Thoracic aorta (tissue), 2 donors: Measurements from ENCODE around the gene SLC22A23. TPM values are rescaled to one million over a fixed set of nuclear protein-coding genes. Genes with fewer than 3 reads are reported as not detected.

Experiments used
- ATAC-seq: fragments of 150-250 bp; one replicate; pipeline ENCODE4 v1.8.0; 2017; ENCODE audit warnings: low read depth; ENCODE audit not compliant: insufficient number of reproducible peaks, low FRiP score
- DNase-seq: peaks from one replicate; pipeline ENCODE4 v3.0.0-alpha.2; 2020; ENCODE audit warnings: low spot score
- H3K27ac ChIP-seq, 2 donors: fragments of 200-600 bp; sonication (generic); 1 replicate in 1 of 2; 2 replicates in 1 of 2; pipeline ENCODE4 v1.5.1; 2016; ENCODE audit warnings: mild to moderate bottlenecking in 2 of 2, moderate library complexity in 2 of 2
- H3K27me3 ChIP-seq: fragments of 200-600 bp; sonication (generic); replicated peaks from 2 replicates; pipeline ENCODE4 v1.6.0; 2016; ENCODE audit warnings: mild to moderate bottlenecking; ENCODE audit not compliant: insufficient read depth
- H3K36me3 ChIP-seq: fragments of 200-600 bp; sonication (generic); one replicate; pipeline ENCODE4 v1.5.1; 2016
- H3K4me1 ChIP-seq, 2 donors: fragments of 200-600 bp; sonication (generic); 1 replicate in 1 of 2; 2 replicates in 1 of 2; pipeline versions ENCODE4 v1.5.1 to v1.6.0; 2016; ENCODE audit warnings: low read depth in 2 of 2, mild to moderate bottlenecking in 1 of 2; ENCODE audit not compliant: control insufficient read depth in 1 of 2
- H3K4me3 ChIP-seq: fragments of 200-600 bp; sonication (generic); 2 replicates; pipeline ENCODE4 v1.5.1; 2016; ENCODE audit warnings: mild to moderate bottlenecking
- H3K9me3 ChIP-seq: fragments of 200-600 bp; sonication (generic); 2 replicates; pipeline ENCODE4 v1.5.1; 2016
- CTCF ChIP-seq: fragments of 200-600 bp; sonication (generic); IDR thresholded peaks from one replicate; pipeline ENCODE4 v1.5.1; 2019; ENCODE audit warnings: antibody characterized with exemption
- total RNA-seq, 2 donors: library from RNA; depleted of rRNA; stranded (reverse); fragments of >200 nt; gene quantifications; one replicate each; pipeline versions ENCODE4 v1.1.0 to v1.2.3, GENCODE V29; 2016

Gene SLC22A23
- total RNA-seq, 2 donors from 2014 or later = 5.1 to 9.7 TPM

- Histone ChIP-seq H3K27me3 (no peaks in the 10 kb centered on the region), H3K4me1 (peaks cover 13 to 20% of the 10 kb centered on the region in 2 donors), H3K27ac (peak overlapping the region; percentile 71 to 80), H3K36me3 (no peaks in the 10 kb centered on the region), H3K9me3 (no peaks in the 10 kb centered on the region), H3K4me3 (peak overlapping the region; percentile 72)
- ATAC-seq (peak; percentile 35), DNase-seq (peak; percentile 35)
- TF ChIP-seq CTCF = no peak
Observed at GRCh38 chr6:3356056-3356823, 100.6 kb downstream of the SLC22A23 start.

- H3K9me3 ChIP-seq = no peaks in the 10 kb centered on the region
- H3K27me3 ChIP-seq = no peaks in the 10 kb centered on the region
- ATAC-seq (peak; percentile 34), DNase-seq (peak; percentile 28)
- no peaks in the 10 kb centered on the region for H3K36me3 ChIP-seq
- peaks cover 13 to 20% of the 10 kb centered on the region in 2 donors for H3K4me1 ChIP-seq
- TF ChIP-seq CTCF = no peak
- H3K4me3 ChIP-seq = peak overlapping the region; percentile 72
- peak overlapping the region; percentile 73 to 92 for H3K27ac ChIP-seq
Observed at GRCh38 chr6:3355358-3356055, 101.3 kb downstream of the SLC22A23 start.

- Histone ChIP-seq H3K27me3 (no peaks in the 10 kb centered on the region), H3K9me3 (no peaks in the 10 kb centered on the region), H3K4me1 (peaks cover 13 to 20% of the 10 kb centered on the region in 2 donors), H3K27ac (peak overlapping the region; percentile 73 to 92), H3K4me3 (no peak overlapping the region), H3K36me3 (no peaks in the 10 kb centered on the region)
- no peak for DNase-seq
- no peak for TF ChIP-seq CTCF
- ATAC-seq = no peak
Observed at GRCh38 chr6:3355011-3355357, 101.9 kb downstream of the SLC22A23 start.

GRCh38 chr6:3353939-3354338, 102.9 kb downstream of the SLC22A23 start:
- no peaks in the 10 kb centered on the region for H3K9me3 ChIP-seq
- peaks cover 13 to 20% of the 10 kb centered on the region in 2 donors for H3K4me1 ChIP-seq
- H3K27me3 ChIP-seq = no peaks in the 10 kb centered on the region
- DNase-seq = no peak
- H3K27ac ChIP-seq = no peak overlapping the region
- H3K4me3 ChIP-seq = no peak overlapping the region
- ATAC-seq = no peak
- TF ChIP-seq CTCF = no peak
- H3K36me3 ChIP-seq = no peaks in the 10 kb centered on the region

GRCh38 chr6:3353213-3353903, 103.5 kb downstream of the SLC22A23 start:
- Histone ChIP-seq H3K9me3 (no peaks in the 10 kb centered on the region), H3K4me1 (peaks cover 13 to 20% of the 10 kb centered on the region in 2 donors), H3K36me3 (no peaks in the 10 kb centered on the region), H3K27me3 (no peaks in the 10 kb centered on the region), H3K4me3 (no peak overlapping the region), H3K27ac (no peak overlapping the region)
- ATAC-seq = no peak
- DNase-seq = no peak
- no peak for TF ChIP-seq CTCF
